GM19035 (cell line): ENCODE data around the gene CDK5.

ENCODE experiments used
- ATAC-seq: cut with Tn5 transposase; IDR thresholded peaks from one replicate; pipeline ENCODE4 v1.9.1; 2021; ENCODE audit not compliant: unreplicated experiment

CDK5 gene

DNA sequence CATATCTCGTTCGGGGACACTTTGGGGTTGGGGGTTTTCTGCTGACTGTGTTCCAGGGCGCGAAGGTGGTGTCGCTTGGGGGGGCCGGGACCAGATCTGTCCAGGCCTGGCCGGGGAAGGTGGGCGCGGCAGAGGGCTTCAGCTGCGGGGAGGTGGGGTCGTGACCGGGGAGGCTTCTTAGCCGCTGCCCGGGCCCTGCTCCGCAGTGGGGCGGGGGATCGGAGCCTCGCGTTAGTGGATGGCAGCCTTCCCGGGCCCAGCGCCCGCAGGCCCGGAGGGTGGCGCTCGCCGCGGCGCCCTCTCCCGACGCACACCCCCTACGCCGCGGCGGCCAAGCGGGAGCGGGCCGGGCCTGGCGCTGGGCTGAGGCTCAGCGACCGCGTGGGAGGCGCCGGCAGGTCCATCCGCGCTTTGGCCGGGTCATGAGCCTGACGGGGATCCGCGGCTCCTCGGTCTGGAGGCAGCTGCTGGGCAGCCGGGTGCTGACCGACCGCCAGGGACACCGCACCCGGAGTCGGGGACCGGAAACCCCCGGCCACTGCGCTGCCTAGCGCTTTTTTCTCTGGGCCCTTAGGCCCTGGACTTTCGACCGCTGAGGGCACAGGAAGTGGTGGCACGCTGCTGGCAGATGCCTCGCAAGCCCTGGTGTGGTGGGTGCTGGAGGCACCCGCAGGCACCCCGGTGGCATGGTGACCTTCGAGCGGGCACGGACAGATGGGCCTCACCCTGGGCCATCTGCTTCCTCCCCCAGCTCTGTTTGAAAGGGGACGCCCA lies 29.7 kb upstream of the CDK5 start:
- no peak for ATAC-seq

DNA sequence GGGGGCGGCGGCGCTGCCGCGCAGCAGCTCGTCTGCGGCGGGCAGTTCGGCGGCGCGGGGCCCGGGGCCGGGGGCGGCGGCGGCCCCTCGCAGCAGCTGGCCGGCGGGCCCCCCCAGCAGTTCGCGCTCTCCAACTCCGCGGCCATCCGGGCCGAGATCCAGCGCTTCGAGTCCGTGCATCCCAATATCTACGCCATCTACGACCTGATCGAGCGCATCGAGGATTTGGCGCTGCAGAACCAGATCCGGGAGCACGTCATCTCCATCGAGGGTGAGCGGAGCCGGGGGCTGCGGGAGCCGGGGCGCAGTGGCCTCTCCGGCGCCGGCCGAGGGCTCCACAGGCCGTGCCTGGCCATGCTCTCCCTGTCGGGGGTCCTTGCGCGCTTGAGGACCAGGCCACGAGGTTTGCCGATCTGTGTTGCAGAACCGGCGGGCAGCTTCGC lies 29.1 kb upstream of the CDK5 start:
- no peak for ATAC-seq

DNA sequence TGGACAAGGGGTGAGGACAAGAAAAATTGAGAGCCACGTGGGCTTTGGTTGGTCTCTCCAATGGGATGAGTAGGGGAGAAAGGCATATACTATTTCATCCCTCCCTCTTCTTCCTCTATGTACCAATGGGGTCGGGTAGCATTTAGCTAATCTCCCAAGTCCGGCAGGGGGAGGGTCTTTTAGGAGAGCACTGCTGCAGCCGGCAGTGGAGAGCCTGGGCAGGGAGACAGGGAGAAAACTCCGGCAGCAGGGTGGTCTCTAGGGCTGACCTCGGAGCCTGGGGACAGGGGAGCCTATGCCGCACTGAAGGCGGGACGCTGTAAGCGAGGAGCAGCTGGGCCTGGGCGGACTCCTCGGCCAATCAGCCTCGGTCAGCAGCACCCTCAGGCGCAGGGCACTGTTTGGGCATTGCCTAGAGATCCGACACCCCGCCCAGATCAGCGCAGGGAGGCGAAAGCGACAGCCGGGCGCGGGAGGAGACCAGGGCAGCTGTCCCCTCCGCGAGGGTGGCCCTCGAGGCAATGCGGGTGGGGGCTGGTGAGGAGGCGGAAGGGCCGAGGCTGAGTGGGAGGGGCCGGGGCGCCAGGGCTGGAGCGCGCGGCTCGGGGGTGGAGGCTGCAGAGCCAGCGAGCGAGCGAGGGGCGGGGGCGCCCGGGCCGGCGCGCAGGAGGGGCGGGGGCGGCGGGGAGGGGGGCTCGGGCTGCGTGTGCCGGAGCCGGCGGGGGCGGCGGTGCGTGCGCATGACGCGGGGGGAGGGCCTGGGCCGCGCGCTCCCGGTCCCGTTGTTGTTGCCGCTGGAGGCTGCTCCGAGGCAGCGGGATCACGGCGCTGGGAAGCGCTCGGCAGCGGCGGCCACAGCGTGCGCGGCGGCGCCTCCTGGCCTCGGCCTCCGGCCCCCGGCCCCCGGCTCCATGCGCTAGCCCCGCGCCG lies 28.3 kb upstream of the CDK5 start, which contains the start of gene AGAP3:
TSS of gene AGAP3 (plus strand) at position 785 of the 930 bp plus-strand sequence. CDS start 267 bp downstream, outside the sequence.
- peak; percentile 48 for ATAC-seq

DNA sequence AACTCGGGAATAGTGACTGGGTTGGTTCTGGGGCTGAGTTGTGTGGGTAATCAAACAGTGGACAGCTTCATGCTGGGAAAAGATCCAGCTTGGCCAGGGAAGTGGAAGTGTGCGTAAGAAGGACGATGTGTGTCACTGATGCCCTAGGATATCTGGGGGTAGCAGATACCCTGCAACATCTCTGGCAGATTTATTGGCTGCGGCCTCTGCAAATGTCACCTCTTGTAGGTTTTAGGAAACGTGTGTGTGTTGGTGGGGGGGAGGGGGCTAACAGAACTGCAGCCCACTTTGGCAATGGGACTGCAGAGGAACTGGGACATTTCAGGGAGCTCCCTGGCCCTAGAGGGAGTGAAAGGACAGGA lies 27.6 kb upstream of the CDK5 start:
- no peak for ATAC-seq

DNA sequence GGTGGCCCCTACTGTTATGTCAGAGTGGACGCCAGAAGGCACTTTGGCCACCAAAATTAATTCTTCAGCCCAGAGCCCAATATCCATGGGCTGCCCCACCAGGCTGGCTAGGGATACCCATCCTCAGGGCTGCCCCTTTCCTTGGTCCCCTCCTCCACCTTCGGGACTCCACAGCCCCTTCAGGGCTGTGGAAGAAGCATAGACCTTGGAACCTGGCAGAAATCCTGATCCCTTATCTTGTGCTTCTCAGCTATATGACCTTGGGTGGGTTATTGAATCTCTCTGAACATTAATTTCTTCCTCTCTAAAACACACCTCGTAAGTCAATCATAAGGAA lies 26.1 kb upstream of the CDK5 start:
- no peak for ATAC-seq

DNA sequence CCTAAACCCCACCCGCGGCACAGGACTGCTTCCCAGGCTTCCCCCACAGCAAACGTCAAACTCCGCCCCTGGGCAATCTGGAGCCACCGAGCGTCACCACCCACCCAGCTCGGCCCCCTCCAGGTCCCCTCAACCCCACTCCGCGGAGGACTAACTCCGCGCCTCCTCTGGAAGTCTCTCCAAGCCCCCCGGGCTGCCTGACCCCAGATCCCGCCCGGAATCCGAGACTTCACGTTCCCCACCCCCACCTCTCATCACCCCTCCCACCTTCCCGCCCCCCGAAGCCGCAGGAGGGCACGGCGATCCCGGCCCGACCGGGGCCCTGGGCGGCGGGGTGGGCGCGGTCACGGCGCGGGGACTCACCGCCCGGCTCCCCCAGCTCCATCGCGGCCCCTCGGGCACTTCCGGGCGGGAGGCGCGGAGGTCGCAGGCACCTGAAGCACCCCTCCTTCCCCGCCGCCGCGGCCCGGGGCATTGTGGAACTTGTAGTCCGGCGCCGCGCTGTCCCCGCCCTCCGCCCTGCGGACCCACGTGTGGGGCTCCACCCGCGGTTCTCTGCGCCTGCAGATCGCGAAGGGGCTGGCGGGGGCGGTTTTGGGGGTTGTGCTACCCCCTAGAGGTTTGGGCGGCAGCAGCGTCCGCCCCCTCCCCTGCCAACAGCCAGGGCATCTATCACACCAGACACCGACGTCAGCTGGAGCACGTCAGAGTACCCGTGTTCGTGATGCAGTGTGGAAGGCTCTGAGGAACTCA lies 25.6 kb upstream of the CDK5 start, which contains the start of gene TMUB1:
TSS of gene TMUB1 (minus strand) at position 423 of the 753 bp plus-strand sequence. CDS start 930 bp downstream, outside the sequence.
- peak; percentile 49 for ATAC-seq

DNA sequence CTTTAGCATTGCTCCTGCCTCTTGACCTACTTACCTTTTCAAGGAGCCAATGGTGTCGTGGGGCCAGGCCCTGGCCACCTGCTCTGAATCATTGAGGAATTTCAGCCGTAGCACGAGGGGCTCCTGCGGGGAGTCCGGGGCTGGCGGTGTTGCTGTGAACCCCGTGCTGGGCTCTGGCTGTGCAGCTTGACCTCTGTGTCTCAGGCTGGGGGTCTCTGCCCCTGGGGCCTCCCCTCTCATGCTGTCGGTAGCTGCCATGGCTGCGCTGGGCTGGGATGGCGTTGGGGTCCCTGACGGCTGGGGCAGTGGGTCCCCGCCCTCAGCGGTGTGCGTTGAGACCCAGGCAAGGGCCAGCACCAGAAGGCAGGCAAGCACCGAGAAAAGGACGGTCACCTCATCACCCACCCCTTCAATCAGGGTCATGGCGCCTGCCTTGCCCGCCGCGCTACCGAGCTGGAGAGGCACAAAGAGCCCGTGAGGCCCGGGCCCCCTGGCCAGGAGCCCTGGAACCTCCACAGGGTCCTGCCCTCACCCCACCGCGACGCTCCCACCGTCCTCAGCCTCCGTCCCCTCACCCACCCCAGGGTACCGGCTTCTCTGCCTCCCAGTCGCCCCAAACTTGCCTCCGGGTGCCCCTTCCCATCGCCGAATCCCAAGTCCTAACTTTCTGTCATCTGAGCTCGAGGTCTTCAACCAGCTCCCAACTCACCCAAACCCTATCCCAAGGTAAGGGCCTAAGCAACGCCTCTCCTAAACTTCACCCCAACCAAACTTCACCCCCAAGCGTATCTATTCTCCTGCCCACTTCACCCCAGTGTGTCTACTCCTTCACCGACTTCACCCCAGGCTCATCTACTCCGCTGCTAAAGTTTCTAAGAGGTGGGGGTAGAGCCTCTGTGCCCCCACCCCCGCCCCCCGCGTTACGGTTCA lies 24.7 kb upstream of the CDK5 start:
- no peak for ATAC-seq

DNA sequence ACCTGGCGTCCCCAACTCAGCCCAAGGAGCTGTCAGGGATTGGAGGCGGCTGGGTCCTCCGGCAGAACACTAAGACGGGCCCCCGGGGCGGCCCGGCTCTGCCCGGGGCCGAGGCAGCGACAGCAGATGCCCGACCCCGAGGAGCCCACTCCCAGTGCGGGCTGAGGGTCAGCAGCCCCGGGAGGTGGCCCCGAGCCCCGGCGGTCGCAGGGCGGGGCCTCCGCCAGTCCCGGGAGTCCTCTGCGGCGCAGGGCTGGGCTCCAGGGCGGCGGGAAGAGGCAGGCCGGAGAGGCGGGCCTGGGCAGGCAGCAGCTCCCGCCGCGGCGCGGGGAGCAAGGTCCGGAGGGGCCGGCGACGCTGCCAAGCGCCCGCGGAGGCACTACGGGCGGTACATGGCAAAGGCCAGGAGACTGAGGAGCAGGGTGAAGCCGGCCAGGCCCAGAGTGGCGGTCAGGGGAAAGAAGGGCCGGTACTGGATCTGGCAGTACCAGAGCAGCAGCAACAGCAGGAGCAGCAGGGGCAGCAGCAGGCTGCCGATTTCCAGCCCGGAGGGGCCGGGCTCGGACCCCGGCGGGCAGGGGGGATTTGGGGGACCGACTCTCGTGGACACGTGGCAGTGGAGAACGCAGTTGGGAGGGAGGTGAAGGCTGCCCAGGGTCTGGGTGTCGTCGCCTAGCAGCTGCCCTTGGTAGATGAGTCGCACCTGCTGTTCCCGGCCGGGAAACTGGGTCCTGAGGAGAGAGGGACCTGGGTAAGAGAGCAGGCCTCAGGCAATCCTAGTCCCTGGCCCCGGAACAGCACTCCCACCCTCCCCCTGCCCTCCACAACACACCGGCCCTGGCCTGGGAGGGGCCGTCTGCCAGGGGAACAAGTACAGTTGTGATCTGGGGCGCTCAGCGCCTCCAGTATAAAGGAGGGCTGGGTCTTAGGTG lies 23.7 kb upstream of the CDK5 start:
- ATAC-seq = no peak

DNA sequence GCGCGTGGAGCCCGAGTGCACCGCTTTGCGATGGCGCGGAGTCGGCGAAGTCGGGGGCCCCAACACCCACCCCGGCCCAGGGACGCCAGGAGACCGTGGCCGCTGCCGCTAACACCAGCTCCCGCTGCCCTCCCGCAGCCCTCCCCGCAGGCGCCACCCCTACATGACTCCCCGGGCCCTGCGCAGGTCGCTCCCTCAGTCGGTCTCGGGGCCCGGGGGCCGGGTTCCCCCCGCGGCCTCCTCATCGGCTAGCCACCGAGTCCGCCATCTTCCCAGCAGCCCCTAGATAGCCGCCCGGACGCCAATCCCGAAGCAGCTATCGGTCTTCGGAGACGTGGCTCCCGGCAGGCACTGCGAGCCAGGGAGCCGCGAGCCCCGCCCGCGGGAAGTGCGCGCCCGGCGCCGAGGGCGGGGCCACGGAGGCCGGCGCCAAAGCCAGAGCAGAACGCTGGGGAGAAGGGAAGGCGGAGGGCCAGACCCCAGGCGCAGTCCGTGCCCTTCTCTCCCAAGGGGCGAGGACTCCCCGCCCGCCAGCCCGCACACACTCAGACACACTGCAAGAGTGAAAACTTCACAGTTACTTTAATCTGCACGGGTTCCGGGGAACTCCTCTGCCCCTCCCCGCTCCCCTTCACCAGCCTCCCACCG lies 22.9 kb upstream of the CDK5 start, which contains the start of gene FASTK:
TSS of gene FASTK (minus strand) at position 288 of the 648 bp plus-strand sequence. CDS start at position 245, 43 bp downstream.
- ATAC-seq = peak; percentile 72

DNA sequence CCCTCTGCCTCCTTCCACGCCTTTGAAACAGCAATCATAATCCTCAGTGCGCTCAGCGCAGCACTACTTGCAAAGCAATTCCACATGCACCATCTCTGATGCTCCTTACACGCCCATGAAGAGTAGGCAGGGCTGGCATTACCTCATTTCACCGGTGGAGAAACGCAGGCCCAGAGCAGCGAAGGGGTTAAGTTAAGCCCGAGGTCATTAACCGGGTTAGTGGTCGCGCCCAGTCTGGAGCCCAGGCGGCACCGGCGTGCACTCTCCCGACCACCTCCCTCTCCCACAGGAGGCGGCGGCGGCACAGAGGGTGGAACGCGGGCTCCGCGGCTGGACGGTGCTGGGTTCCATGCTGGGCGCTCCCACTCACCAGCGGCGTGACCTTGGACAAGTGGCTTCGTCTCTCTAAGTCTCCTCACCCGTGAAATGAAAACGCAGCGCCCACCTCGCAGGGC lies 22.4 kb upstream of the CDK5 start:
- peak; percentile 4 for ATAC-seq

DNA sequence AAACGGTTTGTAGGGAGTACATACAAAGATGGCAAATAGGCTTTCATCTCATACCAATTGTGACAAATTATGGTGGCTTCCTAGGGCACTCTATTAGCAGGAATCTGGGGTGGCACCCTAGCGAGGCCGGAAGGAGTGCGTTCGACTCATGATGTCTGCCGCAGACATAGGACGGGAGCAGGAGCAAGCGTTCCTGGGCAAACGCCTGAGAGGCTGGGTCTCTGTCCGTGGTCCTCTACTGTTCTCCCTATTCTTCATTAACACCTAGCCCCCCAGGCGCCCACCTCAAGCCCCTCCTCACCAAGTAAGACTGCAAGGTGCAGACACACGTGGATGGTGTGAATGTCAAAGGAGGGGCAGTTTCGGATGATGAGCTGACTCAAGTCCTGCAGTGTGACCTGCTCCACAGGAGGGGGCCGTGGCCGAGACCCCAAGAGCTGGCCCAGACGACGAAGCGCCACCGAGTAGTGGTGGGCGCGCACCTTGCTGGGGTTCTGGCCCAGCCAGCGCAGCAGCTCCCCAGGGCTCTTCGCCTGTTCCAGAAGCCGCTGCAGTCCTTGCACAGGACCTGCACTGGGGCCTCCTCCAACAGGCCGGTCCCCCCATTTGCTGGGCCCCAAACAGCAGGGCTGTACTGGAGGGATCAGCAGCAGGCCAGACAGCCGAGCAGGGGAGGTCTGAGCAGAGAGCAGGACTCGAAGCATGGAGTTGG lies 21.7 kb upstream of the CDK5 start:
- no peak for ATAC-seq

DNA sequence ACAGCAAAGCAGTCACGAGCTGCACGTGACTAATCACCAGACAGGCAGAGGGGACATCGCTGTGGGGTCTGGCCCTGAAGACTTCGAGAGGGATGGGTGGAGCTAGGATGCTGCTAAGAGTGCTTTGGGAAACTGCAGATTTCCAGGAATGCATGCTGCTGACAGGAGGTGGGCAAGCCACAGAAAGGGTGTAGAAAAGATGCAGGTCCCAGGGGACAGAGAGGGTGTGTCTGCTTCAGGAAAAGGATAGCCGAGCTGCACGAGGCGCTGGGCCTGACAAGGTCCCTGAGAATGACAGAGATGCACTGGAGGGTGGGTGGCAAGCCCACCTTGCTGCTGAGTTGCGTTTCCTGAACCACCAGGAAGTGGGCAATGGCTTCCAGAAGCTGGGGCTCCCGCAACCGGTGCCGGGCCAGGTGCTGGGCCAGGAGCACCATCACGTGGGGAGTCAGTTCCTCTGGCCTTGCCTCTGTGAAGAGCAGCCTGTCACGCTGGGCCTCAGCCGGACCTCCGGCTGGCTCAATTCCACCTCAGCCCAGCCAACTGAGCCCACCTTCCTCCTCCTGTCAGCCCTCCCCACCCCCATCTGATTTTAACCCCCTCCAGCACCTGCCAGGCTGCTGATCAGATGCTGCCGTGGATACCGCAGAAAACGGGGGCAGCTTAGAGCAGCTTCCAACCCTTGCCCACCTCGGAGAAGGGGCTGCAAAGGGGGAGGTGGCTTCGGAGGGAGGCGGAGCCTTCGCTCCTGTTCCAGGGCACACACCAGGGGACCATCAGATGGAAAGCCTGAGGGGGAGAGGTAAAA lies 20.7 kb upstream of the CDK5 start:
- no peak for ATAC-seq

DNA sequence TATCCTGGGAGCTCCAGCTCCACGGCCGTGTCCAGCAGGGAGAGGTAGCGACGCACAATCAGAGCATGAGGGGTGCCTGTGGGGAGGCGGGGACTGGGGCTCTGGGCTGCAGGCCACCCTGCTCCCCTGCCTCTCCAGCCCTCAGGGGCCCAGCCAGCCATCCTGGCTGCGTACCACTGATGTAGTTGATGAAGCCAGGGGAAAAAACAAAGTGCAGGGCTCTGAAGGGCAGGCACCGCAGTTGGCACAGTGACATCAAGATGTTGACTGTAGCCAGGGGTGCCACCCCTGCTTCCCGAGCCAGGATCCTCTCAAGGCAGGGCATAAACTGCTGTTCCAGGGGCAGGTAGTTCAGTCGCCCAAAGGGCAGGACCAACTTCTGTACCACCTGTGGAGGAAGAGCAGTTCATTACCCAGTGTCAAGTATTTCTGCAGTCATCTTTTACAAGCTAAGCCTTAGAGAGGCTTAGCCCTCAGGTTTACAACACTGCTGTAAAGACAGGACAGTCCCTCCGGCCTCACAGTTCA lies 20.1 kb upstream of the CDK5 start:
- no peak for ATAC-seq

DNA sequence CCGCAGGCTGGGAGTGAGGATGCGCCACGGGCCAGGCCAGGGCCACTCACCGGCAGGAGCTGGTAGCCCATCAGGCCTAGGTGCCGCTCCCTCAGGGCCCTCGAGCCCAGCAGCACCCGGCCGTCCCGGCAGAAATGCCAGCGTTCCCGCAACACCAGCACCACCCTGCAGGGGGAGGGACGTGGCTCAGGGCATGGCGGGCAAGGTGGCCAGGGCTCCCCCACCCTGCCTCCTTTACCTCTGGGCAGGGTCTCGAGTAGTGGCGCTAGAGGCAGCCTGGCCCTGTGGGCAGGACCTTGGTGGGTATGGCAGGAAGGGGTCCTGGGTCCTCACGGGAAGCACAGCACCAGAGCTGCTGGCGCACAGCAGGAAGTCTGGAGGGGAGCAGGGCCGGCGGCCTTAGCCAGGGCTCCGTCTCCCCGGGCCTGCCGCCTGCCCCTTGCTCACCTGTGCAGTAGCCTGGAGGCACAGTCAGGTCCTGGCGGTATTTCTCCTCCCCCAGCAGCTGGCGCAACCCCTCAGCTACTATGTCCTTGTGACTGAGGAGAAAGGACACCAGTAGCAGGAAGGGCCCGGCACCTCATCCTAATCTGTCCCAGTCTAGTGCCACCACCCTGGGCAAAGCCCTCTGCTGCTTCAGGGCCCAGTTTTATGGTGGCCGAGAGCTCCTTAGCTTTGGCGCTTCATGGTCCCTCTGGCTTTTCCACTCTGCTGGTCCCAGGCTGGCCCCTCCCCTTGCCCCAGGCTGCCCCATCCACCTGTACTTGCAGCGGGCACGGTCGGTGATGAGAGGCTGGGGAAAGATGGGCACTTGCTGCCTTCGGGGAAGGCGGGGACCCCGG lies 19.4 kb upstream of the CDK5 start:
- ATAC-seq = no peak

DNA sequence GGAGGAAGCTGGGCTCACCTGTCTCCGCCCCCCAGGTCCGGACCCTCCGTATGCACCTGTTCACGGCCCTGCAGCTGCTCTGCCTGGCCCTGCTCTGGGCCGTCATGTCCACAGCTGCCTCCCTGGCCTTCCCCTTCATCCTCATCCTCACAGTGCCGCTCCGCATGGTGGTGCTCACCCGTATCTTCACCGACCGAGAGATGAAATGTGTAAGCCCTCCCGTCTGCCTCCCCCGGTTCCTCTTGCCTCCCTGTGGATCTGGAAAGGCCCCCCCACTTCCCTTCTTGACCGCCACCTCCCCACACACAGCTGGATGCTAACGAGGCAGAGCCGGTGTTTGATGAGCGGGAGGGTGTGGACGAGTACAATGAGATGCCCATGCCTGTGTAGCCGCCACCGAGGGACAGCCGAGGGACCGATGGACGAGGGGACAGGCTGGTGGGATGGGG lies 18.3 kb upstream of the CDK5 start:
- ATAC-seq = no peak

DNA sequence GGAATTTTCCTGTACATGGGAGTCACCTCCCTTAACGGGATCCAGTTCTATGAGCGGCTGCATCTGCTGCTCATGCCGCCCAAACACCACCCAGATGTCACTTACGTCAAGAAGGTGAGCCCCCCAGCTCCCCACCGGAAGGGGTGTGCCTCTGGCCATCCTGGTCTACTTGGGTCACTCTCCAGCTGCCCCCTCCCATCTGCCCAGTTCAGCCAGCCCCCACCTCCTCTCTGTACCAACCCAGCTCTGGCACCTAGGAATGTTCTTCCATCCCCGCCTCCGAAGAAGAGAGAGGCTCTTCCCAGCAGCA lies 17.9 kb upstream of the CDK5 start:
- ATAC-seq = no peak
